GM12875 (cell line): ENCODE measurements around the gene PLGLB2.
"Not testable (repeated sequence)": the region's sequence is repeated elsewhere in the genome, so short reads cannot be mapped to it uniquely, and the experiment has no call there.

ENCODE experiments used
- H3K4me3 ChIP-seq: one replicate; pipeline ENCODE4 v1.5.1; 2011; ENCODE audit warnings: low read depth, low read length, control low read depth

PLGLB2 gene

DNA sequence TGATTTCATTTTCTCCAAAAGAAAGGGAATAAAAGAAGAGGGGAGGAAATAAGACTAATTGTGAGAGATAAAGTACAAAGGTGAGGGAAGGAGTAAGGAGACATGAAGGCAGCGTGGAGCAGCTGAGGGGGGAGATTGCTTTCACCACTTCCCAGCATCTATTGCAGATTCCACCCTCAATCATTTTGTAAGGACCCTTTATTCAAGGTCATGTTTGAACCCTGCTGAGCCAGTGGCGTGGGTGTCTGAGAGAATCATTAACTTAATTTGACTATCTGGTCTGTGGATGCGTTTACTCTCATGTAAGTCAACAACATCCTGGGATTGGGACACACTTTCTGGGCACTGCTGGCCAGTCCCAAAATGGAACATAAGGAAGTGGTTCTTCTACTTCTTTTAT is at the start of gene PLGLB2:
Gene PLGLB2, plus strand, starts transcription at position 297 of the 400 bp plus-strand sequence. Its CDS starts 67 bp downstream, at position 364.
- H3K4me3 ChIP-seq = not testable (repeated sequence)

DNA sequence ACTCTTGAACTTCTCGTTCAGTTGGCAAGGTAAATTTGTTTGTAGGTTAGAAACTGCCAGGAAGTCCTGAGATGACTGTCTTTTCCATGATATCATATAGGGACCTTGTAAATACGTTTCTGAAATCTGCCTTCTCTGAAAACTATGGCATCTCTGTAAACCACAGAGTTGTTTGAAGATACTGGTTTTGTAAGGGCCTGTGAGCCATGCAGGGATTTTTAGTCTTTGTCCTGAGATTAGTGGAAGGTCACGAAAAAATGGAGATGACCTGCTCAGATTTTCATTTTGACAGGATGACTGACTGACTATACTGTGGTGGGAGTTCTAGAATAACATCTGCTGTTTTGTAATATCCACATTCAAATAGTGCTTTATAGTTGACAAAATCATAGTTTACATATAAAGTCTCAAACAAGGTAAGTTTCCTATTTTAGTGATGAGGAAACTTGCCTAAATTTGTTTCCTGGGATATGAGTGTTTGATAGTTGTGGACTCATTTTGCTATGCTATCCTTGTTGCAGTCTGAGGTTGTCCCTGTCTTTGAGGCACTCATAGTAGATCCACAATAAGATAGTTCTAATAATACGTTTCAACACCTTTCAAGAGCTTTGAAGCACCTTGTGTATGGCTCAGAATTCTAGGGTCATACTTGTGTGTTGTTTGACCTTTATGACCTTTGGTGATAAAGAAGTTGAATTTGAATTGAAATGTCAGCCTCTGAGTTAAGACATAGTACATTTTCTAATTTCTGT is 43.1 kb upstream of the PLGLB2 start:
- not testable (repeated sequence) for H3K4me3 ChIP-seq

- H3K4me3 ChIP-seq = not testable (repeated sequence)
Measured at GRCh38 chr2:87708368-87708767, 39.5 kb upstream of the PLGLB2 start.

DNA sequence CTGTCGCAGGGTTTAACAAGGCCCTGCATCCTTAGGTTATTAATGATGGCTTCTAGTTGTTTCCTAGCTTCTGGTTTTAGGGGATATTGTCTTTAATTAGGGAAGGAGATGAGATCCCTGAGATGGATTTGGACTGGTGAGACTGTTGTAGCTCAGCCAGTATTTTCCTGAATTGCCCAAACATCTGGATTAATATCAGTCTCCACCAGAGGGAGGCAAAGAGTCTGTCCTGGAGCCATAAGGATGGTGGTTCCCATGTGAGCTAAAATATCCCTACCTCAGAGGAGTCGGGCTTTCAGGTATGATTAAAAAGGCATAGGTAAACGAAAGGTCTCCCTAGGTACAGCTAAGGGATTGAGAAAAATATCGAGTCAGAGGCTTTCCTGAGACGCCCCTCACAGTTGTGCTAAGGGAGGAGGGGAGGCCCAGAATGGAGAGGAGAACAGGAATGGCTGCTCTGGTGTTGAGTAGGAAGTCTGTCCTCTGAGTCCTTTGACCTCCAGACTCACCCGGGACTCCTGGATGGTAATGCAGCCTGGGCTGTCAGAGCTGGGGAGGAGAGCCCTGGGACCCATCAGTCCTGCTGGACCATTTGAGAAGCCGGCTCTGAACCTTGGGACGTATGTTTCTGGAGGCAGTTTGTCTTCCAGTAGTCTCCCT is 19.8 kb upstream of the PLGLB2 start:
- H3K4me3 ChIP-seq = not testable (repeated sequence)

- not testable (repeated sequence) for H3K4me3 ChIP-seq
Measured at GRCh38 chr2:87740928-87741327, 7.0 kb upstream of the PLGLB2 start.

DNA sequence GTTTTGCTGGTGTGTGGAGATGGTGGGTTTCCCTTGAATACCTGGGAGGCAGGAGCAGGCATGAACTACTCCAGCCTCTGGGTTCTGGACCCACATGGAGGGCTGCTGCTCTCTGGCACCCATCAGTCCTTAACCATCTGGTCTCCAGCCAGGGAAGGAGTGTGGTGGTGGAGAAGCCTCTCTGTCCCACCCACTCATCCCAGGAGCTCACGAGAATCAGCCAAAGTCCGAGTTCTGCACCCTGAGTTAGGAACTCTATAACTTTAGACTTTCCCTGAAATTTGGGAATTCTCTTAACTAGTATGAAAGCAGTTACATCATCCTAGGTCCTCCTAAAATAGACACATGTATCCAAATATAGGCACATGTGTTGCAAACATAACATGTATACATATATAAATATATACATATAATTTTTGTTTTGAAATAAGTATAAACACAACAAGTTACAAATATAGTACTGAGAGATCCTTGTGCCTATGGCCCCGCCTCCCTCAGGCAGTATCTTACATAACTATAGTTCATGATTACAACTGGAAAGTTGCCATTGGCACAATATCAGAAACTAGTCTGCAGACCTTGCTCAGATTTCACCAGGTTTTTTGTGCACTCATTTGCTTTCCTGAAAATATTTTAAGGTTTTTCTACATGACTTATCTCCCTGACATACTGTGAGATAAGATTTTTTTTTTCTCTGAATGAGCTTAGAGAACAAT is 5.3 kb upstream of the PLGLB2 start:
- H3K4me3 ChIP-seq = not testable (repeated sequence)

DNA sequence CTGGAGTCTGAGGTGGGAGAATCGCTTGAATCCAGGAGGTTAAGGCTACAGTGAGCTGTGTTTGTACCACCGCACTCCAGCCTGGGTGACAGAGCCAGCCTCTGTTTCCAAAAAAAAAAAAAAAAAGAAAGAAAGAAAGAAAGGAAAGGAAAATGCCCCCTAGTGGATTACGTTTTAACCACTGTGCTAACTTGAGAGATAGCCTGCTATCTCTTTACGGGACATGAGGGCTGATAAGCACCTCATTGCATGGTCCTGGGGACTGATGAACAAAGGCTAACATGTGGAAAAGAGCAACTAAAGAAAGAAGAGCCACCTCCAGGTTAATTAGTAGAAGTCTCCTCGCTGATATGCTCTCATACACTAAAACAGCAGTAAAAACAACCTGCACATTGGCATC is 4.2 kb upstream of the PLGLB2 start:
- not testable (repeated sequence) for H3K4me3 ChIP-seq

DNA sequence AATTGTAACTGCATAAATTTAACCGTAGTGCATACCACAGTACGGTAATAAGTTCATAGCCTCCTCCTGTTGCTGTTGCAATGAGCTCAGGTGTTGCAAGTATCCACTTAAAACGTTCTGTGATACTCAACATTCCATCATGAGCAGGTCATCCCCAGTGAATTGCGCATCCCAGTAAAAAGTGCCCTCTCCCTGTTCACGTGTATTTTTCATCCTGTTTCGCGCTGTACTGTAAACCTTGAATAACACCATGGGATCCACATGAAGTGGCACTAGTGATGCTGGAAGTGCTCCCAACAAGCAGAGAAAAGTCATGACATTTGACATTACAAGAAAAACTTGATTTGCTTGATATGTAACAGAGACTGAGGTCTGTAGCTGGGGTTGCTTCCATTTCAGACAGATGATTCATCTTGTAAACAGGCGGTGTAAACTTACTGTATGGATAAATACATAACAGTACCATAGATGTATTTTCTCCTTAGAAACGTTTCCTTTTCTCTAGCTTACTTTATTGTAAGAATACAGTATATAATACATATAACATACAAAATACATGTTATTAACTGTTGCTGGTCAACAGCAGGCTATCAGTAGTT is 2.4 kb upstream of the PLGLB2 start:
- not testable (repeated sequence) for H3K4me3 ChIP-seq

DNA sequence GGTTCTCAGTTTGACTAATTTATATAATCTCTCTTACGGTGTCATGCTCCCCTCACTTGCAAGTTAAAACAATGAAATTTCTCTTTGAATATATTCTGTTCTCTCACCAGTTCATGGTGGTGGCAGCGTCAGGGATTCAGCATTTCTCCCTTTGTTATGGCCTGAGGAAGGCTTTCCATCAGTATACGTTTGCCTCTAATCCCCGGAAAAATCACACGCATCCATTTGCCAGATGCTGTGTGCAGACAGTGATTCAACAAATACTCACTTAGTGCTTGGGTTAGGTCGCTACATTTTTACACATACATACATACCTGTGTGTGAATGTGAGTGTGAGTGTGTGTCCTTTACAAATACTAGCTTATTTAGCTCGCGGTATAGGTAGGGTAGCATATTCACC is 637 bp downstream of the PLGLB2 start:
- not testable (repeated sequence) for H3K4me3 ChIP-seq

GRCh38 chr2:87750560-87750959 is 2.7 kb downstream of the PLGLB2 start:
- not testable (repeated sequence) for H3K4me3 ChIP-seq

GRCh38 chr2:87754759-87755158 is 6.9 kb downstream of the PLGLB2 start:
- not testable (repeated sequence) for H3K4me3 ChIP-seq
